NCI-H2171 (cell line): ENCODE measurements around the gene PIK3R6.
"Not testable (repeated sequence)": the region's sequence is repeated elsewhere in the genome, so short reads cannot be mapped to it uniquely, and the experiment has no call there.

ENCODE experiments used
- DNase-seq: peaks from one replicate; lab custom pipeline; 2025; lab: John Stamatoyannopoulos, UW

The PIK3R6 gene

GRCh38 chr17:8828517-8828875 lies 39.0 kb downstream of the PIK3R6 start:
- no peak for DNase-seq

- DNase-seq: no peak
Measured at GRCh38 chr17:8826808-8827435, 40.6 kb downstream of the PIK3R6 start.

- DNase-seq: no peak
Measured at GRCh38 chr17:8825802-8826201, 41.7 kb downstream of the PIK3R6 start.

DNA sequence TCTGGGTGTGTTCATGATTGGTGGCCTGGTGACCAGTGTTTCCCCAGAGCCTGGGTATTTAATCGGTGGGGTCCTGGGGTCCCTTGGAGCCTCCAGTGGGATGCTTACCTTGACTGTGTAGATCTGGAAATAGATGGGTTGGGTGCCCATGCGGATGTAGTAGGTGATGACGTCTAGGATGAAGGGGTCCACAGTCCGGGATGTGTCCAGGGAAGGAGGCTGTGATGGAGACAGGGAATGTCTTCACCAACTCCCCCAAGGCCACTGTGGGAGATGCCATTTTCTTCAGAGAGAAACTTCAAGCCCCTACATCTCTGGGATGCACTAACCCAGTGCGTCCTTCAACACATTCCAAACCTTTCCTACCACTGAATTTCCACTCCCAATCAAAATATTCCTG lies 44.2 kb downstream of the PIK3R6 start:
- no peak for DNase-seq

DNA sequence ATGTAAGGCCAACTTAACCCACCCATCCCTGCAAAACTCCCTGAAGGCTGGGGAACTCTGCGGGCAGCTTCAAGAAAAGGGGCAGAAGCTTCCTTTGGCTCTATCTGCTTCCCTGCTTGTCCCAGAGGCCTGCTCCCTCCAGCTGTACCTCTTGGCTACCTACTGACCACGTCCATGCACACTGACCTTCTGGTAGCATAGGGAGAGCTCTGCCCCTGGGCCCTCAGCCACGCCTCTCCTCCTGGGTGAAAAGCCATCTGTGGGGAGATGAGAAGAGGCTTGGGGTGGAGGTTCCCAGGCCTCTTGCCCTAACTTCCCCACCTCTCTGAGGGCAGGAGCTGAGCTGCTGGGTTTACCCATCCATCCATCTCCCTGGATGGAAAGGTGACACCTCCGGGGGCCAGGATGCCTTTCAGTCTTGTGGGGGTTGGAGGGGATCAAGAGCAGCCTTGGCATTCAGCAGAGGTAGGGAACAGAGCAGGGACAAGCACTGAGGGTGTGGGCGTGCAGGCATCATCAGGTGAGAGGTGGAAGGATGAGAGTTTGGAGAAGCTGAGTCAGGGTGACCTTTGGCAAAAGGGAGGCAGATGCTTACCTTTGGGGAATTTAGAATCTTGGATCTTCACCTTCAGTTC lies 45.0 kb downstream of the PIK3R6 start:
- DNase-seq: no peak

GRCh38 chr17:8821446-8822105 lies 45.9 kb downstream of the PIK3R6 start:
- no peak for DNase-seq

DNA sequence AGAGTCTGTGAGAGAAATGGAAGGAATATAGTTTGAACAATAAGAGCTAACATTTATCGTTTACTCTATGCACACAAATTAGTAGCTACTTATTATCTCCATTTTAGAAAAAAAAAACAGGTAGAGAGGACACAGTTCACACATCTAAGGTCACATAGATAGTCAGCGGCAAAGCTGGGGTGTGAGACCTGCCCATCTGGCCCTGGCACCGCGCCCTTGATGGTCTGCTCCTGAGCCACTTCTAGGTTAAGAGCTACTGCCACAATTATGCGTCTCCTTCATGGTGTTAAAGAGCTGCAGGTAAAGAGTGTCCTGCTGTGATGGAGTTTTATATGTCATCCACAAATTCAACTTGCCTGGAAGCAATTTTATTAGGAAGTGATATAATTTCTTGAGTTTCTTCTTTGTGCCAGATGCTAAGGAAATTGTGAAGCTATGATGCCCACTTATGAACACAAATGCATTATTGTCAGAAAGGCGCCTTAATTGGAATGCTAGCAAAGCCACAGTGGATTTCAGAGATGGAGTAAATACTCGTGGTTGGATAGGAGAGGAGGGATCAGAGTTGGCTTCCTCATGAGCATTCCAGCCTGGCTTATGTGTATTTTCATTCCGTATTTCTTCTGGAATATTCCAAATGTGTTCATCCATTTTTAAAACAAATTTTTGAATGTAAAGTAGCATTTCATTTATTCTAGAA lies 47.0 kb downstream of the PIK3R6 start:
- no peak for DNase-seq

DNA sequence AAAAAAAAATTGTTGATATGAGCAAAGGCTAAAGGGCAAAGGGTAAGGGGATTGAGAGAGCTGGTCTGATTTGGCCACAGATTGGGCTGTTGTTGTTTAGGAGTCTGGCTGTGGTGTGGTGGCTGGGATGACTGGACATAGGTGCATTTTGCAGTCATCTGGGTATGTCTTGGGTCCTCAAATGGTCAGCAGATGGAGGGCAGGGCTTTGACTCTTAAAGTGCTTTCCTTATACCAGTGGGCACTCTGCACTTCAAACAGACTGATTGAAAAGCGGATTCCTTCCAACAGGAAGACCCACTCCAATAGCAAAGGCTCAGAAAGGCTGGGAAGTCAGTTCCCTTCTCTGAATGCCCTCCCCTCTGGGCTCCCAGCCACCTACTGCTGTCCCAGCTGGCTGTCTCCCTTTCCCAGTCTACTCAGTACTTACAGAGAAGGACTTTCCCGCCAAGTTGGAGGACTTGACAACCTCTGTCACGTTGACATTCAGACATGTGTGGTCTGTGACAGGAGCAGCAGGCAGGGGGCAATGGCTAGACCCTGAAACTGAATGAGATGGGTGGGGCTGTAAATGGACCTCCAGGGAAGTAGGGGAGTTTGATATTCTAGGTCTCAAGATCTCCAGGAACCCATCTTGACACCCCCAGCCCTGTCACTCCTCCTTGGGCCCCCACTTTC lies 48.7 kb downstream of the PIK3R6 start:
- no peak for DNase-seq

DNA sequence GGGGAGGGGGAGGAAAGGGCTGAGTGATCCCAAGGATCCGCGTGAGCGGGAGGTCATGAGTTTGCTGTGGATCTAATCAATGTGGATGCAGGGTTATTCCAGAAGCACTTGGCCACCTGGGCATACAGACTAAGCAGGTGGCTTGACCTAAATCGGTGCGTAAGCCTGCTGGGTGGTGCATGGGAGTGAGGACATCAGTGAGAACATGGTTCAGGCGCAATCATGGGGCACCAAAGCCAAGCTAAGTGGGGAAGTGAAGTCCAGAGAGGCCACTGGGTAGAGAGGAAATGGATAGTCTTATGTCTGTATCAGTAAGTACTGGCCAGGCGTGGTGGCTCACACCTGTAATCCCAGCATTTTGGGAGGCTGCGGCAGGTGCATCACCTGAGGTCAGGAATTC lies 49.4 kb downstream of the PIK3R6 start:
- DNase-seq: no peak

GRCh38 chr17:8806926-8807550 lies 60.4 kb downstream of the PIK3R6 start:
- DNase-seq: no peak

GRCh38 chr17:8806253-8806925 lies 61.1 kb downstream of the PIK3R6 start:
- DNase-seq: no peak

DNA sequence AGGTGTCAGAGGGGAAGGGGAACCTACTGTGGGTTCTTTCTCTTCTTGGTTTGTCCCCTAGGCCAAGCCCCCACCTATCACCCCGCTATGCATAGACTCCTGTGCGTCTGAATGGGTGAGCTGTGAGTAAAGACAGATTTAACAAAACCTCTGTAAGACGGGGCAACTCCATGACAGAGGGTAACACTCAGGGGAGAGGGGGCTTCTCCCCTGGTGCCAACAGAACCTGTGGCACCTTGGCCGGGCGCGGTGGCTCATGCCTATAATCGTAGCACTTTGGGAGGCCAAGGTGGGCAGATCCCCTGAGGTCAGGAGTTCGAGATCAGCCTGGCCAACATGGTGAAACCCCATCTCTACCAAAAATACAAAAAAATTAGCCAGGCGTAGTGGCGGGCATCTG lies 62.1 kb downstream of the PIK3R6 start:
- DNase-seq: not testable (repeated sequence)

- no peak for DNase-seq
Measured at GRCh38 chr17:8803531-8804420, 63.7 kb downstream of the PIK3R6 start.

DNA sequence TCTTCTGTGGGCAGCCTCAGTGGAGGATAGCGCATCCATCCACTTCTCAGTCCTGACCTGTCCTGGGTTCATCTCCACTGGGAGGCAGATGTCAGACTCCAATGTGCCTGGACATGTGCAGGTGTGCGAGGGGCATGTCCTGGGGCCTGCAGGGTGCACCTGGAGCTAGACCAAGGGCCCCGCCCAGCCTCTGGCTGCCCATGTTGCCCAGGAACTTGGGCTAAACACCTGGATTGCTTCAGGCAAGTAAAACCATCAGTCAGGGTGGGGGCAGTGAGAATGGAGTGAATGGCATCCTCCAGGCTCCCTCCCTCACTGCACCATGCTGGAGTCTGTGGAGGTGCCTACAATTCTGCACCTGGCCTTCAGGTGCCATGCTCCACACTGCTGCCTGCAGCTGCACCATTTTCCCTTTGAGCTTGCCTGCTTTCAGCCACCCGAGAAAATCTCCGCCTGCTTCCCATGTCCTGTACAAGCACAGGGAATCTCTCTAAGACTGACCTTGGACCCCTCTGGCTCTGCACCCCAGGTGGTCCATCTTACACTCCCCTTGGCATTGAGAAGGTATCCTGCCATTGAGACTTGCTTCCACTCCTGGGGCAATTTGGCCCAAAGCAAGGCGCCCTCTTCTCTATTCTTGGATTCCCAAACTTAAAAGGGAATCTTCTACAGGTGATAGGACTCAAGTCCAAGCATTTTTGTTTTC lies 66.2 kb downstream of the PIK3R6 start:
- no peak for DNase-seq

GRCh38 chr17:8800656-8801055 lies 66.8 kb downstream of the PIK3R6 start:
- no peak for DNase-seq

- no peak for DNase-seq
Measured at GRCh38 chr17:8799570-8800212, 67.8 kb downstream of the PIK3R6 start.

DNA sequence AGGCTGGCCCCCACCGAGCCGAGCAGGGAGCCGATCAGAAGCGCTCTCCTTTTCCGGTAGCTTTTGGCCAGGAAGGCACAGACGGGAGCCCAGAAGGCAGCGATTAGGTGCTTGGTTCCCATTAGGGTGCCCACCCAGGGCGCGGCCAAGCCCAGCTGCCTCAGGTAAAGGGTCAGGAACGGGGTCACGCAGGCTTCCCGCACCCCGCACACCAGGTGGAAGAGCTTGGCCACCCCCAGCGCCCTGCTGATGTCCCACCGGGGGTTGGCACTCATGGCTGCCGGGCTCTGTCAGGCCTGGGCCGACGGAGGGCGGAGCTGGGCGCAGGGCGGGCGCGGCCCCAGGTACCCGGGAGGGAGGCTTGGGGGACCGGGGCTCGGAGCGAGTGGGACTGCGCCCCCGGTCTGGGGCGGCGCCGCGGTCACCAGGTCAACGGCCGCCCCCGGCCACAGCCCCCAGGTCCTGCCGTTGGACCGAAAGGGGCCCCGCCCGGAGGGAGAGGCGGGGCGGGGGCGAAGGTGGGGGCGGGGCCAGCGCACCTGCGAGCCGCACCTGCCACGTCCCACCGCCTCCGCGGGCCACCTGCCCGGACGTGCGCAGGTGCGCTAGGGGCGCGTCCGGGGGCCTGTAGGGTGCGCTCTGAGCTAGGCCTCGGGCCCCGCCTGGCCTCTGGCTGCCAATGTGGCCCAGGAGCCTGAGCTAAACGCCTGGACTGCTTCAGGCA lies 68.5 kb downstream of the PIK3R6 start, which contains the start of gene MFSD6L:
MFSD6L (minus strand) TSS at position 520 of the 724 bp plus-strand sequence; CDS start at position 275, 245 bp downstream.
- DNase-seq: no peak

- DNase-seq: no peak
Measured at GRCh38 chr17:8798176-8798845, 69.2 kb downstream of the PIK3R6 start.
